GM19468 (cell line): ENCODE measurements around the gene MATN1.

Experiments used
- ATAC-seq: cut with Tn5 transposase; IDR thresholded peaks from one replicate; pipeline ENCODE4 v1.9.1; 2021; ENCODE audit warnings: mild to moderate bottlenecking, moderate library complexity, moderate number of reproducible peaks; ENCODE audit not compliant: unreplicated experiment; ENCODE audit errors: extremely low read depth

Gene MATN1

GRCh38 chr1:30746212-30747032 lies 23.0 kb upstream of the MATN1 start:
- no peak for ATAC-seq

DNA sequence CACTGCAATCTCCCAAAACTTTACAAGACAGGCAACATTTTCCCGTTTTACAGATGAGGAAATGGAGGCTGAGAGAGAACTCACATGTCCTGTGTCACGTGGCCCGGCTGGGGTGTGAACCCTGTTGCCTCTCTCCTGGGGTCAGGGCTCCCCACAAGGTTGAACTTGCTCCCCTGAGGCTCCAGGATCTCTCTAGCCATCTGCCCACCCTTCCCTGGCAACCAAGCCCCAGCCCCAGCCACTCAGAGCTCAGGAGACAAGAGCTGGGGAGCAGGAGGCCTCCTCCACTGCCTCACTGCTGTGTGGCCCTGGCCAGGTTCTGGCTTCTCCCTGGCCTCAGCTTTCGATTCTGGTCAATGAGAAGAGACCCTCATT lies 22.4 kb upstream of the MATN1 start:
- no peak for ATAC-seq

DNA sequence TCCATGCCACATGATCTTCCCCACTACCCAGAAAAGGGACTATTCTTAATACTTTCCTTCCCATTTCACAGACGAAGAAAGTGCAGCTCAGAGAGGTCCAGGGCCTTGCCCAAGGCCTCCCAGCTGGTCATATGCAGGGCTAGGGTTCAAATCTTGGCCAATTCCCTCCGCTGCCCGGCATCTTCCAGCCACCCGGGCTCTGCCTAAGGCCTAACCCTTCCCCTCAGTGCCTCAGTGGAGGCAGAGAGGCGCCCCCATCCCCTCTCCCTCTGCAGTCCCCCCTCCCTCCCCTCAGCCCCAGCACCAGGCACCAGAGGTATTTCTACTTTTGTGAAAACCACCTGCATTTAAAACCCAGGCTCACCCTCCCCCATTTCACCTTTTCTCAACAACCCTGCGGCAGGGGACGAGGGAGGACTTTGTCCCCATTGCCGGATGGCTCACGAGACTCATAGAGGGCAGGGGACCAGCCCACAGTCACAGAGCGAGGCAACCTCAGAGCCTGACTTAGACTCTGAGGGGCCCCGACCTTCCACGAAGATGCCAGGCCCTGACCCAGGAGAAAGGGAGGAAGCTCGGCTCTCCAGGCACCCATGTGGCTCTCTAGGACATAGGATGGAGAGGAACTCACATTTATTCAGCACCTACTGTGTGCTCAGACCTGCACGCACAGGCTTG lies 21.9 kb upstream of the MATN1 start:
- ATAC-seq = no peak

GRCh38 chr1:30744060-30744756 lies 20.8 kb upstream of the MATN1 start:
- no peak for ATAC-seq

- ATAC-seq = no peak
Observed at GRCh38 chr1:30743584-30744059, 20.2 kb upstream of the MATN1 start.

DNA sequence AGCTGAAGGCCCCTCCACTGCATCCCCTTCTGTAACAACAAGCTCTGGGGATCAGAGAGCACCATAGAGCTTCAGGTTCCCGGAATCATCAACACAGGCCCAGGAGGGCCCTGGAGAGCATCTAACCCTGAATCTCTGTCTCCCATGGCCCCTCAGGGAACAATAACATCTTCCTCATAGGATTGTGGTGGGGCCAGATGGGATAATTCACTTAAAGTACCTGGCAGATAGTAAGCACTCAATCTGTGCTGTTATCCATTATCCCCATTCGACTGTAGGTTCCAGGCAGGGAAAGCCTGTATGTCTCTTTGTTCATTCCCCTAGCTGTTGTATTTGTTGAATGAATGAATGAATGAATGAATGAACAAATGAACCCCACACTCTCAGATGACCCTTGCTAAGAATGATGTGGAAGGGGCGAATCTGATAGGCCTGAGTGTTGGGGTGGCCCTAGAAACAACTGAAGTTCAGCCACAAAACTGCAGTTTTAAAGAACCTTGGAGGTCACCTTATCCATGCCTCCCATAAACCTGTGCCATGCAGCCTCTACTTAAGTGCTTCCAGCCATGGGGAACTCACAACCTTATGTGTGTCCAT lies 19.7 kb upstream of the MATN1 start:
- no peak for ATAC-seq

GRCh38 chr1:30742300-30742962 lies 19.0 kb upstream of the MATN1 start:
- no peak for ATAC-seq

GRCh38 chr1:30741239-30741894 lies 18.0 kb upstream of the MATN1 start:
- ATAC-seq = no peak

DNA sequence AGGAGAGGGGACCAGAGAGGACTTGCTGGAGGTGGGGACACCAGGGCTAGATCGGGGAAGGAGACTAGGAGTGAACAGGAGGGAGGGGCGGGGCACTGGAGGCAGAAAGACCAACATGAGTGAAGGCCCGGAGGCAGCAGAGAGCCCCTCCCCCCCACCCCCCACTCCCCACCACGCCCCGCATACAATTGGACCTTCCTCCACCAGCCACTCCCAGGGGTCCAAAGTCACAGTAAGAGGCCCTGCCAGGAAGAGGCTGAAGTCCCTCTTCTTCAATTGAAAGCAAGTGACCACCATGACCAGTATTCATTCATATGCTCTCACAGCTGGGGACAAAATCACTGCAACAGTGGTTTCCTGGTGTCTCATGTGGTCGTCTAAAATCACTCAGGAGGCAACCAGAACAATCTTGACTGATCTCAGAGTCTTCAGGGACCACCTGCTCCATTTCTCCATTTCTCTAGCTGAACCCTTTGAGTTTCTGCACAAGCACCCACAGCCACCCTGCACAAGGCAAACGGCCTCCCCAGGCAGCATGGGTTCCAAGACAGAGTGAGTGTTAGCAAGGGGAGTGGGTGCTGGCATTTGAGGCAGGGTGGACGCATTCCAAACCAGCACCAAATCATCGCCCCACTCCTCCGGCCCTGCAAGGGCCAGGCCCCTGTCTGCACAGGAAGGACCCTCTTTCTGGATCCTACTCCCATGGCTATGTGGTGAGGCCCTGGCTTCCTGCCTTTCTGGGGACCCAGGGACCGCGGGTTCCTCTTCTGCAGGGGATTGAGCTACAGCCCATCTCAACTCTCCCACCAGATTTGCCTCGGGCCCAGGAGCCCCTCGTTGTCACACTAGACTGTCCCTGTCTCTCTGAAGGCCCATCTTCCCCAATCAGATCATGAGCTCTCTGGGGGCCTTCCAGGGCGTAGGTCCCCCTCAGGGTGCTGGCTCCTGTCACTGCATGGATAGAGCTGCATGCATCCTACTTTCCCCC lies 17.2 kb upstream of the MATN1 start:
- no peak for ATAC-seq

GRCh38 chr1:30739601-30740000 lies 16.2 kb upstream of the MATN1 start:
- ATAC-seq = no peak

DNA sequence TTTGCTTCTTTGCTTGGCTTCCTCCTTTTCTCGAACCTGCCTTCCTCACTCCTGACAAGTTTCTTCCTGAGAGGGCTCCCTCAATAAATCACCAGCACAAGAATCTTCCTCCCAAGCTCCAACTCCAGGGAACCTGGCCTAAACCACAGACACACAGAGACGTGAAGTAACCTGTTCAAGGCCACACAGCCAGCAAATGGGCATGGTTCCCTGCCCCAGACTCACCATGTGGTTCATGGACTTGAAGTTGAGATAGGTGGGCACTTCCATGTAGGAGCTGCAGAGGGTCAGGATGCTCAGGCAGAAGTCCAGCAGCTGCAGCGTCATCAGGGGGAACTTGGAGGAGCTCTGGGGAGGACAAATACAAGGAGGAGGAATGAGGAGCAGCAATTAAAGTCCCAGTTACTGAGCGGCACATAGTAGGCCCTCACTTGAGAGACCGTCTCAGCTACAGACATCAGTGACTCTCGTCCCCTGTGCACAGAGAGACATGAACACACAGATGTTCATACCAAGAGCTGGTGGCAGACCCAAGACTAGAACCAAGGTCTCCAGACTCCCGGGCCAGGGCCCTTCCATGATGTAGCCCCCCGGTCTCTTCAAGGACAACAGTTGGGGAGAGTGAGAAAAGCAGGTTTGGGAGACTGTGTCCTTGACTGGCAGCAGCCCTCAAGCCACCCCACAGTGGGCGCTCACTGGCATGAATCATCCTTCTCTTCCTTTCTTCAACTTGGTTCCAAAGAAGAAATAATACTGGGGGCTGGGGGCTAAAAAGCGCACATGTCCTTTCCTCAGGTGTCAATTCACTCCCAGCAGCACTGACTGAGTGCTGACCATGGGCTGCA lies 15.6 kb upstream of the MATN1 start:
- ATAC-seq = no peak

GRCh38 chr1:30738040-30738714 lies 14.8 kb upstream of the MATN1 start:
- ATAC-seq = no peak

- ATAC-seq = no peak
Observed at GRCh38 chr1:30737357-30738039, 14.1 kb upstream of the MATN1 start.

- no peak for ATAC-seq
Observed at GRCh38 chr1:30735668-30736498, 12.5 kb upstream of the MATN1 start.

GRCh38 chr1:30735124-30735523 lies 11.7 kb upstream of the MATN1 start:
- ATAC-seq = no peak

DNA sequence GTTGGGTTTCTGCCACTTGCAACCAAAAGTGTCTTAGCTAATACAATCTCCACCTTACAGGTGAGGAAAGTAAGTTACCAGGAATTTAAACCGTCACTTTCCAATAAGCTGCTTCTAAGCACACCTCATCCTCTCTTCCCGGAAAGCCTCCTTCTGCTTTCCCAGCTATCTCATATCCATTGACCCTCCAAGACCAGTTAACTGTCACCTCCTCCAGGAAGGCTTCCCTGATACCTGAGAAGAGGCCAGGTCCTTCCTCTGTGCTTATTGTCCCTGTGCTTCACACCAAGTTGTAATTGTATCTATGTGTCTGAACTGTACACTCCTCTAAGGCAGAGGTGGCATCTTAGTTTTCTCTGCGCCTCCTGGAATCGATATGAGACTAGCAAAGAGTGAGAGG lies 11.2 kb upstream of the MATN1 start:
- no peak for ATAC-seq
